Activated T-helper 17 cell treated with anti-CD3 and anti-CD28 coated beads, Interleukin-2, amount 50 U/mL, for 72 hours (primary cell): ENCODE results near the gene FAIM2. TPM values are rescaled to one million over a fixed set of nuclear protein-coding genes. Genes with fewer than 3 reads are reported as not detected.

Source experiments
- ATAC-seq: fragments of 150-1000 bp; cut with Tn5 transposase; replicated peaks from 2 replicates; pipeline ENCODE4 v1.10.0; 2021; ENCODE audit warnings: mild to moderate bottlenecking, moderate library complexity
- H3K27ac Mint-ChIP-seq: one replicate; pipeline ENCODE4 v1.8.0; 2022; ENCODE audit warnings: mixed read lengths
- H3K27me3 Mint-ChIP-seq: one replicate; pipeline ENCODE4 v1.8.0; 2022; ENCODE audit warnings: mixed read lengths
- H3K36me3 Mint-ChIP-seq: one replicate; pipeline ENCODE4 v1.8.0; 2022; ENCODE audit warnings: low read depth, mild to moderate bottlenecking, mixed read lengths
- H3K4me1 Mint-ChIP-seq: one replicate; pipeline ENCODE4 v1.8.0; 2022; ENCODE audit warnings: mixed read lengths
- H3K4me3 Mint-ChIP-seq: one replicate; pipeline ENCODE4 v1.8.0; 2022; ENCODE audit warnings: mild to moderate bottlenecking, mixed read lengths
- H3K9me3 Mint-ChIP-seq: one replicate; pipeline ENCODE4 v1.8.0; 2022; ENCODE audit warnings: mixed read lengths
- total RNA-seq, 2 donors: library from RNA; stranded (reverse); gene quantifications; one replicate each; pipeline ENCODE4 v1.2.3, GENCODE V29; 2022

The FAIM2 gene
- total RNA-seq, 2 donors from 2014 or later: 0.73 to 1.6 TPM

DNA sequence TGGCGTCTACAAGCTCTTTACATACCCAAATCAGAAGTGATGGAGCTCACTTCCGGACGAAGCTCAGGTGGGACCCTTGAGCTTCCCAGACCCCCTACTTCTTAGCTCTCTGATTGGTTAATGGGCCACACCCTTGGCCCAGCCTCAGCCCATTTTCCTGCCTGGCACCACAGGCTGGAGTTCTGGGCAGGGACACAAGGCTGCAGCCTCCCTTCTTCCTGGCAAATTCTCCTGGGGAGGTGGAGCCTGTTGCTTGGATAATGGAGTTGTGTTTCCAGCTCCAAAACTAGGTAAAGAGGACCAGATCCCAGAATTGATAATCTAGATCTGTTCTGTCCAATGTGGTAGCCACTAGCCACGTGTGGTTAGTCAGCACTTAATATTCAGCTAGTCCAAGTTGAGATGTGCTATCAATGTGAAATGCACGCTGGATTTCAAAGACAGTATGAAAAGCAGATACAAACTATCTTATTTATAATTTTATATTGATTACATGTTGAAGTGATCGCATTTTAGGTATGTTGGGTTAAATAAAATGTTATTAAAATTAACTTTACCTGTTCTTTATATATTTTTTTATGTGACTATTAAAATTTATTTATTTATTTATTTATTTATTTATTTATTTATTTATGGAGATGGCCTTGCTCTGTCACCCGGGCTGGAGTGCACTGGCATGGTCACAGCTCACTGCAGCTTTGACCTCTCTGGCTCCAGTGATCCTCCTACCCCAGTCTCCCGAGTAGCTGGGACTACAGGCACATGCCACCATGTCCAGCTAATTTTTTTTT lies 12.6 kb upstream of the FAIM2 start:
- Mint-ChIP-seq H3K9me3 (no peaks in the 10 kb centered on the region), H3K27ac (no peak overlapping the region), H3K4me1 (no peaks in the 10 kb centered on the region), H3K4me3 (no peak overlapping the region), H3K27me3 (peaks cover 7% of the 10 kb centered on the region), H3K36me3 (no peaks in the 10 kb centered on the region)
- no peak for ATAC-seq

DNA sequence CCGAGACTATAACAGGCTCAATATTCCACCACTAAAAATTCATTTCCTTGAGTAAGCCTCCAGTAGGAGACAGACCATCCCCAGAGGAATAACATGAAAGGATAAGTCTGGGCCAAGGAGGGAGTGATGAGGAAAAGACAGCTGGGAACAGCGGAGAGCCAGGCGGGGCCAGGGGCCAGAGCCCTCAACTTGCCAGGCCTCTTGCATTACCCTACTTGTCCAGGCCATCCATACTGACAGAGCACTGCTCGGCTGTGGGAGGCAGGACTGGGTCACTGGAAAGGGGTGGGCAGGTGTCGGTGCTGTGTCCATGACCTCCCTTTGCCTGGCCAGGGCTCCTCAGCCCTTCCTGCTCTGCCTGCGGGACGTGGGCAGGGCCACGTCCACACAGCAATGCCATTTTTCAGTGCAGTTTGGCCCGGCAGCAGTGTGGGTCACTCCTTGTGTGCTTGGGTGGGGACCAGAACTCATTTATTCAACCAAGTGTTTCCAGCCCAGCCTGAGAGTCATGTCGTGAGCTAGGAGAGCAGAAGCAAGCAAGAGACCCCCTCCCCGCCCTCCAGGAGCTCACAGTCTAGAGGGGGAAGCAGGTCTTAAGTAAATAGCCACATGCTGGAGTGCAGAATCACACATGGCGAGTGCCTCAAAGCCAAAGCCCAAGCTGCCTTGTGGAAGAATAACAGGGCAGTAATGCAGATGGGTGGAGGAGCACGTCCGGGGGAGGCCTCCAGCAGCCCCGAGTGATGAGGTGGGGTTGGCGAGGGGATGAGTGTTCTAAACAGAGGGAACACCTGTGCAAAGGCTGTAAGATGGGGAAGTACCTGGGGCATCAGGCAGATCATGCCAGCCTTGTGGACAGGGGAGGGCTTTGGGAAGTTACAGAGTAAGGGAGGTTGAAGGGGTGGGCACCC lies 8.9 kb upstream of the FAIM2 start:
- ATAC-seq: no peak
- H3K4me1 Mint-ChIP-seq: no peaks in the 10 kb centered on the region

DNA sequence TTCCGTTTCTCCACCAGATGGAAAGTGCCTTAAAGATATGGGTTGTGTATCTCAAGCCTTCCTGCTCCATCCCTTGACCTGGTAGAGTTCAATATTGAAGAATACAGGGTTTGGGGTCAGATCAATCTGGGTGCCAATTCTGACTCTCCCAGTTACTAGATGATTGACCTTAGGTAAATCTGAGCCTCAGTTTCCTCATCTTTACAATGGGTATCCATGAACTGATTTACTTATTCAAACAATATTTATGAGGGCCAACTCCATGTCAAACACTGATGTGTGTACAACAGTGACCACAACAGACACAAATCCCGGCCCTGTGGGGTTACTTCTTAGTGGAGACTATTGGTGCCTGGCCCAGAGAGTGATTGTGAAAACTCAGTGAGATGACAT lies 7.5 kb upstream of the FAIM2 start:
- no peak overlapping the region for H3K4me3 Mint-ChIP-seq
- peaks cover 7% of the 10 kb centered on the region for H3K27me3 Mint-ChIP-seq
- ATAC-seq: no peak
- no peak overlapping the region for H3K27ac Mint-ChIP-seq
- H3K36me3 Mint-ChIP-seq: no peaks in the 10 kb centered on the region
- no peaks in the 10 kb centered on the region for H3K4me1 Mint-ChIP-seq
- no peaks in the 10 kb centered on the region for H3K9me3 Mint-ChIP-seq

More for the DNA sequence above, 8.9 kb upstream of the FAIM2 start:
- Mint-ChIP-seq H3K27ac (no peak overlapping the region), H3K27me3 (peaks cover 7% of the 10 kb centered on the region), H3K4me3 (no peak overlapping the region), H3K36me3 (no peaks in the 10 kb centered on the region), H3K9me3 (no peaks in the 10 kb centered on the region)

DNA sequence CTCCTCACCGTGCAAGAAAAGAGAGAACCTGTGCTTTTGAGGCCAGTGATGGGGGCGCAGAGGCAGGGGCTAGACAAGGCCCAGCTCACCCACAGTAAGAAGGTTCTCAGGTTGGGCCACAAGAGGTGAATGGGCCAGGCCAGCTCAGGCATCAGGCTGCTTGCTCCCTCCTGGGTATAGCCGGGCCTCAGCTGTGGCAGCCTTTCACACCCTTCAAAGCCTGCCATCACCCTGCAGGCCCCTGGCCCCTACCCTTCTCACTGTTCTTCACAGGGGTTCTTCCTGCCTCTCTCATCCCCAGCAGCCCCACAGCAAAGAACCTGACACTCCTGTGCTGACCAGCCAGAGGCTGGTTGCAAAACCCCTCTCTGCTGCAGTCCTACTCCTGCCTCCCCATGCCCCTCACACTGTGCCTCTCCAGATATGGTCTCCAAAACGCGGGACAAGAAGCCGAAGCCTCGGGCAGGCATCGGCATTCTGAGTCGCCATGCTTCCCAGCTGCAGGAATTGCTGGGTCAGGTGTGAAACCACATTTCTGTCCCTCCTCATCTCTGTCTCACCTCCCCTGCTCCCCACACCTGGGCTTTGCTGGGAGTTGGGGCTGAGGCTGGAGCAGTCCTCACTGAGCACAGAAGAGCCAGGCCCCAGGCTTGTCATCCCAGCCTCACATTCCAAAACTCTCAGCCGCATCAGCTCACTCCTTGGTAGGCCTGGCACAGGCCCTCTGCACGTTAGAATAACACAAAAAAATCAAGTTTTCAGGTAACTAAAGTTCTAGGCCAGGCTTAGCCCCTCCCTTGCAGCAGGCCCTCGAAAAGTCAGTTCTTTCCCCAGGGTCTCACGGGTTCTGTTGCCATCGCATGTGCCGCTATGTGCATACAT lies 6.9 kb upstream of the FAIM2 start:
- peak overlapping the region; percentile 28 for H3K27ac Mint-ChIP-seq
- peaks cover 7% of the 10 kb centered on the region for H3K27me3 Mint-ChIP-seq
- no peak overlapping the region for H3K4me3 Mint-ChIP-seq
- H3K36me3 Mint-ChIP-seq: no peaks in the 10 kb centered on the region
- no peak for ATAC-seq
- H3K4me1 Mint-ChIP-seq: no peaks in the 10 kb centered on the region
- no peaks in the 10 kb centered on the region for H3K9me3 Mint-ChIP-seq

DNA sequence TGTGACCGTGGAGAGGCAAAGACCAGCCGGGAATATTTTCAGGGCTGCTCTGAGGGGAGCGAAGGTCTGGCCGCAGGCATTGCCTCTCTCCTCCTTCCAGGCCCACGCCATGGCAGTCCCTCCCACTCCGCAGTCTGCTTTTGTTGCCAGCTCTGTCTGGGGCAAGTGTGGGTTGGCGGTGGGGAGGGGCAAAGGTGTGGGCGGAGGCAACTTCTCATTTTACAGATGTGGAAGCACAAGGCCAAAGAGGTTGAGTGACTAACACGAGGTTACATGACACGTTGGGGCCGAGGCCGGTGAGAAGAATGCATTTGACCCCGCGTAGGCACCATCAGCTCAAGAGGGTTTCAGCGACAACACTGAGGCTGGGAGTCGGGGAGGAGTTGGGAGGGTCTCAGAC lies 6.1 kb upstream of the FAIM2 start:
- no peaks in the 10 kb centered on the region for H3K36me3 Mint-ChIP-seq
- no peak overlapping the region for H3K4me3 Mint-ChIP-seq
- no peak overlapping the region for H3K27ac Mint-ChIP-seq
- no peak for ATAC-seq
- no peaks in the 10 kb centered on the region for H3K4me1 Mint-ChIP-seq
- peaks cover 7% of the 10 kb centered on the region for H3K27me3 Mint-ChIP-seq
- H3K9me3 Mint-ChIP-seq: no peaks in the 10 kb centered on the region

DNA sequence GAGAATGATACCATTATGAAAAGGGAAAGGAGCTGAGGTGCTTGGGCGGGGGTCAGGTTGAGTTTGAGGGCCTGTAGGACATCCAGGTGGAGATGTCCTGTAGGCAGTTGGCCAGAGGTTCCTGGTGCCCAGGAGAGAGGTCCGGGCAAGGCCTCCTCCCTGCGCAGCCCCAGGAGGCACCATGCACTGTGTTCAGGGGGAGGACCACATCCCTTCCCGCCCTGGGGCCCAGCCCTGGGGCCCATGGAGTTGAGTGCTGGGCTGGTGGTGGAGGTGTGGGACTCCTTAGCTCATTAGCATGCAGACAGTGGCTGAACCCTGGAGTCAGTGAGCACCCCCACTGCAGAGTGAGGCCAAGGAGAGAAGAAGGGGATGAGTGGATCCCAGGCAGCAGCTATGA lies 5.7 kb upstream of the FAIM2 start:
- peaks cover 4% of the 10 kb centered on the region for H3K4me1 Mint-ChIP-seq
- H3K4me3 Mint-ChIP-seq: no peak overlapping the region
- H3K27me3 Mint-ChIP-seq: peaks cover 11% of the 10 kb centered on the region
- no peak for ATAC-seq
- no peaks in the 10 kb centered on the region for H3K9me3 Mint-ChIP-seq
- H3K27ac Mint-ChIP-seq: no peak overlapping the region
- no peaks in the 10 kb centered on the region for H3K36me3 Mint-ChIP-seq

DNA sequence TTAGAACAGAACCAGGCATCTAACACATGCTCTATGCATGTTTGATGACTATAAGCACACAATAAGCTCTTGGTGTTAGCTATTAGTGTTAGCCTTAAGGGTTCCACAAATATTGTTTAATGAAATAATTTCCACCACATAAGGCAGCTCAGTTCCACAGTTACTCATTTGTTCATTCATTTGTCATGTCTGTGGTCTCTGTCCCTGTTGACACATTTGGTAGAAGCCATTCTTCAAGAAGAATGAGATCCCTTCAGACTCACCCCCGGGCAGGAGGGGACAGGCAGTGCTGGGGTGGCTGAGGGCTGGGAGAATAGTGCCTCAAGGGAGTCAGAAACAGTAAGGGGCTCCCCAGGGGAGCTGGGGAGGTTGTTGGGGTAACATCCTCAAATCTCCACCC lies 3.7 kb upstream of the FAIM2 start:
- H3K4me3 Mint-ChIP-seq: no peak overlapping the region
- H3K27me3 Mint-ChIP-seq: peaks cover 7% of the 10 kb centered on the region
- ATAC-seq: no peak
- H3K36me3 Mint-ChIP-seq: no peaks in the 10 kb centered on the region
- H3K9me3 Mint-ChIP-seq: no peaks in the 10 kb centered on the region
- peaks cover 8% of the 10 kb centered on the region for H3K4me1 Mint-ChIP-seq
- no peak overlapping the region for H3K27ac Mint-ChIP-seq

DNA sequence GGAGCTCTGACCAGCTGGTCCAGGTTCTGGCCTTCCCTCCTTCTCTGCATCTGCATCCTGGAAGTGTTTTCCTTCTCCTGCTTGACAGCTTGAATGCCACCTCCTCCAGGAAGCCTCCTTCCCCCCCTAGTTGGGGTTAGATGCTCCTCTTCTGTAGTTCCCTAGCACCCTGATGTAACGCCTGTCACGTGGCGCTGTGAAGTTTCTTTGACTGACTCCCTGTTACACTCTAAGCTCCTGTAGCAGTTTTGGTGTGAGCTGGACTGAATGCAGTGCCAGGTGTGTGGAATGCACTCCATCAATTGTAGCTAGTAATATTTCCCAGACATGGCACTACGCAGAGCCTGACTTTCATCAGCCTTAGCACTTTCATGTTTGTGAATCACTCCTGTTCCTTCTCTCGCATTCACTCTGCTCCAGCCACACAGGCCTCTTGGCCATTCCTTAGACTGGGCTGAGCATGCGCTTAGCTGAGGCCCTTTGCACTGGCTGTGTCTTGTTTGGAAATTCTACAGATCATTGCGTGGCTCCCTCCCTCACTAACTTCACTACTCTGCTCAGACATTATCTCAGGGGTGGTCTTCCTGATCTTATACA lies 2.1 kb upstream of the FAIM2 start:
- peak overlapping the region; percentile 9 for H3K4me3 Mint-ChIP-seq
- H3K27ac Mint-ChIP-seq: no peak overlapping the region
- ATAC-seq: no peak
- H3K4me1 Mint-ChIP-seq: peaks cover 8% of the 10 kb centered on the region
- no peaks in the 10 kb centered on the region for H3K9me3 Mint-ChIP-seq
- no peaks in the 10 kb centered on the region for H3K36me3 Mint-ChIP-seq
- H3K27me3 Mint-ChIP-seq: peaks cover 7% of the 10 kb centered on the region

DNA sequence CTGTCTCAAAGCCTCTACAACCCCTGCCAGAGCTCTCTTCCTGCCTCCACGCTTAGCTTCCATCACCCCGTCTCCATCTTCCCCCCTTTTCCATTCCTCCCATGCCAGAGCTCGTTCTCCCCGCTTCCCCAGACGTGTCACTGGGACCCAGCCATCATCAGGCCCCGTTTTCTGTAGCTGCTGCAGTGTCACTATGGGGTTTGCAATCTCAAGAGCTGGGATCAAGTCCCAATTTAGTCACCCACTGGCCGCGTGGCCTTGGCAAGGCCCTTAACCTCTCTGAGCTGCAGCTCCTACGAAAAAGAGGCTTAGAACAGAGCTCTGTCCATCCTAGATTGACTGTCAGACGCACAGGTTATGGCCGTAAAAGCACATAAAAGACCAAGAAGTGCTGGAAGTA lies 901 bp upstream of the FAIM2 start:
- no peak for ATAC-seq
- Mint-ChIP-seq H3K27me3 (peaks cover 7% of the 10 kb centered on the region), H3K27ac (peak overlapping the region; percentile 54), H3K4me3 (peak overlapping the region; percentile 73), H3K9me3 (no peaks in the 10 kb centered on the region), H3K4me1 (peaks cover 8% of the 10 kb centered on the region), H3K36me3 (no peaks in the 10 kb centered on the region)

DNA sequence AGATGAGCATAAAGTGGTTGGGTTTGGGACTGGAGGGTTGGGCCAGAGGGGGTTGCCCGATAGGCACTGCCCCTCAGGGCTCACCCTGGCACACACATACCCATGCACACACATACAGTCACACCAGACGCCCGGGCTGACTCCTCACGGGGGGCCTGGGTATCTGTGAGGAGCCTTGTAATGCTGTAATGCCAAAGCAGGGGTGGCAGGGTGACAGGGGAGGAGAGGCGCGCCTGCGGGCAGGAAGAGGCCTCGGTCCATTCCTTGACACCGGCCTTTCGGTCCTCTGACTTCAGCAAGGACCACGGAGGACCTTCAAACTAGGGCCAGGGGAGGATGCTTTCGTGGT lies 375 bp downstream of the FAIM2 start:
- Mint-ChIP-seq H3K4me3 (peak overlapping the region; percentile 73), H3K4me1 (peaks cover 8% of the 10 kb centered on the region), H3K9me3 (no peaks in the 10 kb centered on the region), H3K27me3 (peaks cover 7% of the 10 kb centered on the region), H3K27ac (no peak overlapping the region), H3K36me3 (no peaks in the 10 kb centered on the region)
- no peak for ATAC-seq

DNA sequence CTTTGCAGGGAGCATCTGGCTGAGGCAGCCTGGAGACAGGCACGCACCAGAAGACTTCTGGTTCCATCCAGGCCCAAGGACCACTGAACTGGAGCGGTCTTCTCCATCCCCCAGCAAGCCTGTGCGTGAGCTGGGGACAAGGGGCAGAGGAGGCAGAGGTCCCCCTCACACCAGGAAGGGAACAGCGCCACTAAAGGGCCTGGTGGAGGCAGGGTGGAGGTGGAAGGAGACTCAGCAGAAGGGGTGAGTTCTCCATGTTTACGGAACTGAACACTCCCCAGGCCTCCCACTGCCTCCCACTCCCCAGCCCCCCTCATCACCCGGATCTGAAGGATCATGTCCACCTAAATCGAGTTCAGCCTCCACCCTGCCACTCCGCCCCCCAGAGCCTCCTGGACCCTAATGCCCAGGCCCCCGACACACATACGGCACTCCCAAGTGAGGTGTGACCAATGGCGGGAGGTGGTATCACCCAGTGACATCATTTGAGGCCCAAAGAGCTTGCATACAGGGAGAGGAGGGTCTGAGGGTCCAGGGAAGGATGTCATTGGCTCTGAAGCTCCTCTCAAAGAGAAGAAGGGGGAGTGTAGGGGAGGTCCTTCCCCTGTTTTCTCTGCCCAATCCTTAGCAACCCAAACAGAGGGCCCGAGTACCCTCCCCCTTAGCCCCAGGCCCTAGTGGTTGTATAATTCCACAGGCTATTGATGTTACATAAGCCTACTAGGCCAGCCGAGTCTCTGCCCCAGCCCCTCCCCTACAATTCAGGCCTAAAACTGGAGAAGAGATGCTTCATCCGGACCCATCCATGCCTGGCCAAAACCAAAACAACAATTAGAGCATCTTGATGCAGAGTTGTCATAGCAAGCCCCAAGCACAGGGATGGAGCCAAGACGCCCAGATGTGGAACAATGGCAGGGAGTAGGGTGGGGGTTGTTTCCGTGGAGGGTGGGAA lies 1.0 kb downstream of the FAIM2 start:
- no peaks in the 10 kb centered on the region for H3K36me3 Mint-ChIP-seq
- H3K27me3 Mint-ChIP-seq: peaks cover 7% of the 10 kb centered on the region
- no peaks in the 10 kb centered on the region for H3K9me3 Mint-ChIP-seq
- ATAC-seq: no peak
- H3K4me1 Mint-ChIP-seq: peaks cover 8% of the 10 kb centered on the region
- no peak overlapping the region for H3K27ac Mint-ChIP-seq
- H3K4me3 Mint-ChIP-seq: peak overlapping the region; percentile 73

DNA sequence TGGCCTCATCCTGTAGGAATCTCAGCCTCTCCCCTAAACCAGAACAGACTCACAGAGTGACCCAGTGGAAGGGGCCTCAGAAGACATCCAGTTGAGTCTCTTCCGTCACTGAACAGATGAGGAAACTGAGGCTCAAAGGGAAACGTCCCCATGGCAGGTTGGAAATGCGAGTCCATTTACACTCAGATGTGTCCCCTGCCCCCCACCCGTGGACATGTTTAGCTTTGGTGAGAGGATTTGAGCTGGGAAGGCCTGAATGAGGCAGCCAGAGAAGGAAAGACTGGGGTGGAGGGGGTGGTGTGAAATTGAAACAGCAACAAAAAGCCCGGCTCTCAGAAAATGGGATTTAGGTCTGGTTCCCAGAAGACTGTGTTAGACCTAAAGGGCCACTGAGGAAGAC lies 1.7 kb downstream of the FAIM2 start:
- Mint-ChIP-seq H3K27ac (no peak overlapping the region), H3K27me3 (peaks cover 4% of the 10 kb centered on the region), H3K9me3 (no peaks in the 10 kb centered on the region), H3K4me1 (peaks cover 8% of the 10 kb centered on the region), H3K4me3 (no peak overlapping the region), H3K36me3 (no peaks in the 10 kb centered on the region)
- no peak for ATAC-seq

DNA sequence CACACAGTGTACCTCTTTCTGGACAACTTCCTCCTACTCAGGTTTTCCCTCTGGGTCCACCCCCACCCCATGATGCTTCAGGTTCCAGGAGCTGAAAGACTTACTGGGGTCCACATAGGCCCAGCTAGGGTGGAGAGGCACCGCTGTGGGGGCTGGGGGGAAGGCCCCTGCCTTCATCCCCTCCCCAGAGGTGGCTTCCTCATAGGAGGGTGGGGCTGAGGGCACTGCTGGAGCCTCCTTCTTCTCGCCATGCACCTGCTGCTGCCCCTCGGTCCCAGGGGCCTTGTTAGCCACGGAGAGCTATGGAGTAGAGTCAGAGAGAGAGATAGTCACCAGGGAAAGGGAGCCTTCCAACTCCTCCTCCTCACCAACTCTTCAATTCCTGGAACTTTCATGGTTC lies 2.7 kb downstream of the FAIM2 start:
- H3K27me3 Mint-ChIP-seq: peaks cover 4% of the 10 kb centered on the region

More for the DNA sequence above, 2.7 kb downstream of the FAIM2 start:
- Mint-ChIP-seq H3K36me3 (no peaks in the 10 kb centered on the region), H3K4me3 (no peak overlapping the region), H3K27ac (no peak overlapping the region), H3K4me1 (peaks cover 8% of the 10 kb centered on the region), H3K9me3 (no peaks in the 10 kb centered on the region)
- ATAC-seq: no peak
